ENCODE results near the gene DNM3.

Gene DNM3

GRCh38 chr1:171873664-171874063, 32.4 kb downstream of the DNM3 start:
- no peak for DNase-seq

- no peak for DNase-seq
These were observed 36.4 kb downstream of the DNM3 start for GRCh38 chr1:171877701-171878100.

DNA sequence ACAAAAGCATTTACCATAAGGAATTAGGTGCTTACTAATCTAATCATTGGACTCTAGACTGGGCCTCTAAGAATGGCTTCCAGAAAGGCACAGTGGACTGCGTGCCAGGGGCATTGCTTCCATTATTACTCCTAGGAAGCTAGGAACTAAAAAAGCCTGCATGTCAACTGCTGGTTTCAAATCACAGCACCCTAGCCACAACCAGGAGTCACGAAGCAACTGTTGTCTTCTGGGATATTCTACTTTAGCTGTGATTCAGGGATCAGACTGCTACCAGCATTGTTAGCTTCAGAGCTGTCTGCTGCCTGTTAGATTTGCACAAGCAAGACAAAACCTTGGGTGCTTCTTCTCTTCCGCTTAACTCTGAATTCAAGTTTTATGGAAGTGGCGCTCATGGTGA, 38.3 kb downstream of the DNM3 start:
- no peak for DNase-seq

DNA sequence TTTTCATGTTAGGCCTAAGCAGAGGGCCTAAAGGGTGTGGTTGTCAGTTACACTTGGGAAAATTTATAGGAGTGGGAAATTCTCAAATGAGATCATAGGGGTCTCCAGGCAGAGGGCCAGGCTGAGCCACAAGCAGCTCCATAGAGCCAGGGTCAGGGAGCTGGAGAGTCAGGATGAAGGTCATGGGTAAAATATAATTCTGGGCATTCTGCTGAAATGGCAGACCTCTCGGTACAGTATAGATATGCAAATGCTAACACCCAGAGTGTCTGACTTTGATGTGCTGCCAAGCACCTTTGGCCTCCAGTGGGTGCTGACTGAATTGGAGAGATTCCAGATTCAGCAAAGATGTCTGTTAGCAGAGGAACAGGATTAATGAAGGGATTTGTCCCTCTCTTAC, 40.1 kb downstream of the DNM3 start:
- no peak for DNase-seq

GRCh38 chr1:171883849-171884248, 42.6 kb downstream of the DNM3 start:
- no peak for DNase-seq

- no peak for DNase-seq
These were observed 43.2 kb downstream of the DNM3 start for GRCh38 chr1:171884475-171884874.

- DNase-seq, result no peak
These were observed 48.8 kb downstream of the DNM3 start for GRCh38 chr1:171890131-171890530.

DNA sequence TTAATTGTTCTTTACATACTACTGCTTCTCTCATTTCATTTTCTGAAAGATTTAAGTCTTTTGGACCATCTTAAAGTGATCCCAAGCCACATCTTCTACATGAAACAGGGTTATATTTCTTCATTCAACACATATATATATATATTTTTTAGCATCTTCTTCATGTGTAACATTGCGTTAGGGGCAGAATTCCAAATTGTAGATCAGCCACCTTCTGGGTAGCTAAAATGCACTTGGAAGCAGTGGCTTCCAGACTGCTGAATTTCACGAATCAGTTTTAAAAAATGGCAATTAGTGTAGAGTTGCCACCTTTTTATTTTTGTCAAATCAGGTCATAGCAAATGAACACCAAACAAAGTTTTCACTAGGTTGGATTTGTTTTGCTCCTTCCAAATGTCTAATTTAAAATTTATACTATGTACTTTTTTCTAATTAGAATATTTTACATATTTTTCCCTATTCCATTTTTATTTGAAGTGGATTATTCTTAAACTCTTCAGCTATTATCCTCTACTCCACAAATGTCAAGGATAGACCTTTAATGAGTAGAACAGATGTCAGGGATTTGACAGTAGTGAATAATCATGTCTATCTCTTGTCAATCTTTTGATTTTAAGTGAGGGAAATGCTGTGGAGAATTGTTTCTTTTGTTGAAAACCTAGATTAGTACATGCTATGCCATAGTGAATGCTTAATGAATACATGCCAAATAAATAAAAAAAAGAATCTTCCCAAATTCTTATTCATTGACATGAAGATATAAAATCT, 55.8 kb downstream of the DNM3 start:
- no peak for DNase-seq

- no peak for DNase-seq
These were observed 57.6 kb downstream of the DNM3 start for GRCh38 chr1:171898941-171899340.

DNA sequence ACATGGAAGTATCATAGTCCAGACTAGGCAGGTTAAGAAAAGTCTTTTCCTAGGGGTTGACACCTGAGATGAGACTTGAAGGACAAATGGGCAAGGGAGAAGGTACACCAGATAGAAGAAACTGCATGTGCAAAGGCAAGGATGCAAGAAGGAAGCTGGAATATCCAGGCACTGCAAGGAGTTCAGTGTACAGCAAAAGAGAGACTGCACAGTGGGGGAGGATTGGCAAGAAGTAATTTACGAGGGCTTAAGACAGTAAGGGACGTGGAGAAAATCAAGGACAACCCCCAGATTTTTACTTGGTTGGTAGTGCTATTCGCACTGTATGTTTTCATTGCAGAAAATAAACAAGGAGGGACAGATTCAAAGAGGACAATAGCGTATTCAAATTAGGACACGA, 58.5 kb downstream of the DNM3 start:
- DNase-seq, result no peak

GRCh38 chr1:171901245-171901644, 59.9 kb downstream of the DNM3 start:
- DNase-seq, result no peak

DNA sequence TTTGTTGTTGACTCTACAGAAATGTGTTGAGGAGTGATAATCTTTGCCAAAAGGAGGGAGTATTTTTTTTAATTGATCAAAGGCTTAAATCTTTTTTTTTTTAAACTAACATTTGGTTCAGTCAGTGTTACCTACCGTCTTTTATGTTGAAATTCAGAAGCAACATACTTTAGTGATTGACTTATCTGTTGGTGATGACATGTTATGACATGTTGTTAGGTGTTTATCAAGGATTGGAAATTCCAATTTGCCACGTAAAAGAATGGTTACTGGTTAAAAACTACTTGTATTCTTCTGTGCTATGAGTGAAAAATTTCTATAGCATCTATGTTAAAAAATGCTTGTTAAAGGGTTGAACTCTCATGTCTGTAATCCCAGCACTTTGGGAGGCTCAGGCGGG, 61.2 kb downstream of the DNM3 start:
- no peak for DNase-seq

DNA sequence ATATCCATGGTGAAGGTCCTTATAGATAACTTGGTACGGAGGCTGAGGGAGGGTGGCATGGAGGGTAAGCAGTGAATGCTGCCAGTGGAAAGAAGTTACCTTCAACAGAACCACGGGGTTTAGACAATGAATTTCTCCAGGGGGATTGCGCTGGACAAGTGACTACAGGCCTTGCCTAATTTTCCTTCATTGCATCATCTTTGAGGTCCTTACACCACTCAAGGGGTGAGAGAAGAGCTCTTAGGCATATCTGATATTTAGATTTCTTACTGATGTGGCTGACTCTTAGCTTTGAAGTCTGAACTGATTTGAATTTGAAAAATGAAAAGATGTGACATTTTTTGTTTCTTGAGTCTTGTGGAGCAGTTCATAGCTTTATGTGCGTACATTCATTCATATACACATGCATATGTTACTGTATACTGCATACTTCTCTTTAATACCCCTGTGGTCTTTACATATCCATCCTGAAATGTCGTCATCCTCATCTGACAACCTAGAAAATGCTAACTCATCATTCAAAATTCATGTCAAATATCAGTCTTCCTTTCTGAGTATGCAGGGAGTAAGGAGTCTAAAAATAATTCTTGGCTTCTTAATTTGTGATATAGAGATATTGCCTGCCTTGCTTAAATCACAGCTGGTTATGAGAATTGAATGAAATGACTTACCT, 63.6 kb downstream of the DNM3 start:
- DNase-seq, result peak; percentile 29 to 32

GRCh38 chr1:171909711-171910110, 68.4 kb downstream of the DNM3 start:
- no peak for DNase-seq

- no peak for DNase-seq
These were observed 69.5 kb downstream of the DNM3 start for GRCh38 chr1:171910786-171911185.

- DNase-seq, result no peak
These were observed 70.2 kb downstream of the DNM3 start for GRCh38 chr1:171911506-171911905.

- DNase-seq, result no peak
These were observed 71.3 kb downstream of the DNM3 start for GRCh38 chr1:171912509-171913175.

- DNase-seq, result peak; percentile 32 to 54
These were observed 72.1 kb downstream of the DNM3 start for GRCh38 chr1:171913385-171913784.

DNA sequence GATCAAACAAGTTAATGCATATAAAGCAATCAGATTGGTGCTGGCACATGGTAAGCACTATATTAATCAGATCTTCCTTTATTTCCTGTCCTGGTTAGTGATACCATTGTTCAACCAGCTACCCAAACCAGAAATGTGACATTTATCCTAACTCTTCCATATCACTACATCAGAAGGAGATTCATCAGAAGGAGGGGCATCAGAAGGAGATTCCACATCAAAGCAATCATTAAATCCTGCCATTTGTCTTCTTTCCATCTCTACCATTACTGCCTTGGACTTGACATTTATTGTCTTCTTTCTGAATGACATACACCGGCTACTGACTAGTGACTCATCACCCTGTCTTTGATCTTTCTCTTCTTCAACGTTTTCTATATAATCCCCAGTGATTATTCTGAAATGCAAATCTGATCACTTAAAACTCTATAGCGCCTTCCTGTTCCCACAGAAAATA, 75.0 kb downstream of the DNM3 start:
- DNase-seq, result no peak

DNA sequence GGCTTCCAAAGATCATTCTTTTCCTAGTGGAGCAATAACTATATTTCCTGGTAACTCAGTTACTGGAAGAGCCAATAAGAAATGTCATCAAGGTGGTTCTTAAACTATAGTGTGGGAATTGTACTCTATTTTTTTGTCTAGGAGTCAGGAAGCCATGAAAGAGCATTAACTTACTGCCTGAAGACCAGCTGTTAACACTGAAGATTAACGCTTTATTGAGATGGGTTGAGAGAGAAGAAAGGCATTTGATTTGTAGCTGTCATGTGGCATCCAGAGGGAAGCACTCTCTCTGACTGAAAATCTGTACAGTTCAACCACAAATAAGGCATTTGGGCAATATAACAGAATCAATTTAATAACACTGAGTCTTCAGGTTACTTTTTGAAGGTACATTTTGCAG, 76.0 kb downstream of the DNM3 start:
- DNase-seq, result no peak

DNA sequence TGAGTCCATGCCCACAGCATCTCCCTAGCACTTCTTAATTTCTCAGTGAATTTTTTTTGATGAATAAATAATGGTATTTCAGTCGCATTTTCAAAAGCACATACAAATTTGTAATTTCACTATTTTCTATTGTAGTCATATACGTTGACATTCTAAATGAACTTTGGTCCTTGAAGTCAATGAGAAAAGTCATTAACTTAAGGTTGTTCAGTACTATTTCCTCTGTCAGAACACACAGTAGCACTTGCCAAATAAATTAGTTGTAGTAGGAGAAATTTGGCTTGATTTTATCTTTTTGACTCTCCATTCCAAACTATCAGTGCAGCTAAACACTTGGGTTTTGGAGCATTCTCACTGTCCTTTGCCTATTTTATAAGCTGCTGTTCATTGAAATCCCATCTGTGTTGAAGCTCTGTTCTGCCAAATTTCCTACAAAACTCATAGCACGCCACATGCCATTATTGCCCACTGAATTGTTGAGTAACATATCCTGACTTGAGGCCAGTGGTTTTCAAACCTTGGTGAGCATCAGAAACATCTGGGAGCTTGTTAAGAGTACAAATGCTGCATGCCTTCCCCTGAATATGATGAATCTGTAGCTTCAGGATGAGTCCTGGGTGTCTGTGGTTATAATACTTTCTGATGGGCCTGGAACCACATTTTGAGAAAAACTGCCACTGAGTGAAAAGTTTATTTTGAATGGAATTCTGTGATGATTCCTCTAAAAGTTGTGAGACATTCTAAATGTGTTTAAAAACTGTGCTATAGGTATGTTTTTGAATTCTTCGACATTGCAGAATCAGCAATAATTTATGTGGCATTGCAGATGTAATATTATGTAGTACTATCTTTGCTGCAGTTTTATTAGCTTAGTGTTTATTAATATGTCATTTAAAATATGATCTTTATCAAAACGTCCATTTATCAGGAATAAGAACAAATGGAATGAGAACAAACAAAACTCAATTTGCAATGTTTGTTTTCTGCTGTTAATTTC, 78.9 kb downstream of the DNM3 start:
- no peak for DNase-seq

- no peak for DNase-seq
These were observed 81.7 kb downstream of the DNM3 start for GRCh38 chr1:171922999-171923398.

- no peak for DNase-seq
These were observed 87.8 kb downstream of the DNM3 start for GRCh38 chr1:171929121-171929520.
